ENCODE data around the gene PAK2. TPM values are rescaled to one million over a fixed set of nuclear protein-coding genes. Genes with fewer than 3 reads are reported as not detected.

PAK2 gene
- total RNA-seq, 2 experiments from 2014 or later = 98.4 to 101 TPM

DNA sequence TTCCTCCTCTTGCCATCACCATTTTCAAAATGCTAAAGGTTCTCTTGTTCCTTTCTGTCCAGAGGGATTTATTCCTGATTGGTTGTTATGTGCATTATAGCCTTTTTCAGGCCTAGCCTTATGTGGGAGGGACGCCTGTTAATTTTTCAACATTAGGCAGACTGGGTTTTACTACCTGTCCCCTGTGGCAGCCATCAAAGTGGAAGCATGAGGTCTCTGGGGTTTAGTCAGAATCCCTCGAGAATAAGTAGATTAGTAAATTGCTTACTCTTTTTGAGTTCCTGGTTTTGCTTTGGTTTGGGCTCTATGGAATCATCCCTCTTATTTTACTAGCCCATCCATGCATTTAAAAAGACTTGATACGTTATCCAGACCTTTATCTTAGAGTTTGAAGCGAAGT lies 32.4 kb downstream of the PAK2 start:
- ChIA-PET CTCF (no interaction called here), POLR2A (no interaction called here)
- peaks cover 60% of the 10 kb centered on the region for H3K4me1 Mint-ChIP-seq (ENCODE audit: low read depth)
- no peak for DNase-seq
- H3K9me3 Mint-ChIP-seq = no peaks in the 10 kb centered on the region
- peaks cover 17% of the 10 kb centered on the region for H3K36me3 Mint-ChIP-seq
- no peak overlapping the region for H3K27ac Mint-ChIP-seq
- H3K27me3 Mint-ChIP-seq = no peaks in the 10 kb centered on the region
- intact Hi-C loops (cut with micrococcal nuclease) = no loop called here
- H3K4me3 Mint-ChIP-seq = no peak overlapping the region

DNA sequence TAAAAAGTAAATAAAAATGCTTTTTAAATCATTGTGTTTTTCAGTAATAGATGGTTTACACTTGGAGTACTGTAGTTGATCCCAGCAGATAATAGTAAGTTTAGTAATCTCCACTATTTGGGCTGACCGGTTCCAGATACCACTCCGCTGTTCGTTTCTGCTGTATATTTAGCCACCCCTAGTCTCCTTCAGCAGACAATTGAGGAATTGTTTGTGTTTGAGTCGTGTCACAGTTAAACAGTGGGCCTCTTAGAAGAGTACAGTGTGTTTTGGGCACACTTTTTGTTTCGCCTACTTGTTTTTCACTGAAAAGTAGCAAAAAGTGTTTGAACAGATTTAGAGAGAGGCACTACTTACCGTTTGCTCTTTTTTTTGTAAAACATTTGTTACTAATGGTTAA lies 33.2 kb downstream of the PAK2 start:
- Mint-ChIP-seq H3K4me3 (no peak overlapping the region), H3K36me3 (peaks cover 17% of the 10 kb centered on the region), H3K27ac (no peak overlapping the region), H3K4me1 (ENCODE audit: low read depth) (peaks cover 65% of the 10 kb centered on the region), H3K9me3 (no peaks in the 10 kb centered on the region), H3K27me3 (no peaks in the 10 kb centered on the region)
- CTCF ChIA-PET = no interaction called here
- intact Hi-C loops (cut with micrococcal nuclease) = no loop called here
- DNase-seq = no peak
- POLR2A ChIA-PET = no interaction called here

DNA sequence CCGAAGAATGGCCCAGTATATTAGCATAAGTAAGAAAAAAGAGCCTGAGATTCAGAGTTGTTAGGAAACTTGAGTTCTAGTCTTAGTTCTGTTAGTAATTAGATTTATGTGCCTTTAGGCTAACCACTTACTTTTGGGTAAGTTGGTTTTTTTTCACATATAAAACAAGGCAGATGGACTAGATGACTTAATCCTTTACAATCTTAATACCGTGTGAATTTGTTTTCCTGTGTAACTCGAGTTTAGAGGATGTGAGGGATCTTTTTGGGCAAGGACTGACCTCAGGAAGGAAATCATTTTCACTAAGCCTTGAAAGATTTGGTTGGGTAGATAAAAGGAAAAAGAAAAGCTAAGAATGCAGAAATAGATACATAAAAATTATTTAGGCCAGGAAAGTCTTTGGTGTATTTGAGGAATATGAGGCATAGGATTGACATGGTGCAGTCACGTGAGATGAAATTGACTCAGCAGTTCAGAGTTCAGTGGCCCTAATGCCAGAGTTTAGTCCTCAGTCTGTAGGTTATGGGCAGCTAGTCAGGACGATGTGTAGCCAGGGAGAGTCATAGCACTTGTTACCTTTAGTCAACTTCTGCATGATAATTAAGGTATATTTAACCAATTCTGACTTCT lies 34.6 kb downstream of the PAK2 start:
- Mint-ChIP-seq H3K9me3 (no peaks in the 10 kb centered on the region), H3K4me3 (no peak overlapping the region), H3K4me1 (ENCODE audit: low read depth) (peaks cover 72% of the 10 kb centered on the region)

DNA sequence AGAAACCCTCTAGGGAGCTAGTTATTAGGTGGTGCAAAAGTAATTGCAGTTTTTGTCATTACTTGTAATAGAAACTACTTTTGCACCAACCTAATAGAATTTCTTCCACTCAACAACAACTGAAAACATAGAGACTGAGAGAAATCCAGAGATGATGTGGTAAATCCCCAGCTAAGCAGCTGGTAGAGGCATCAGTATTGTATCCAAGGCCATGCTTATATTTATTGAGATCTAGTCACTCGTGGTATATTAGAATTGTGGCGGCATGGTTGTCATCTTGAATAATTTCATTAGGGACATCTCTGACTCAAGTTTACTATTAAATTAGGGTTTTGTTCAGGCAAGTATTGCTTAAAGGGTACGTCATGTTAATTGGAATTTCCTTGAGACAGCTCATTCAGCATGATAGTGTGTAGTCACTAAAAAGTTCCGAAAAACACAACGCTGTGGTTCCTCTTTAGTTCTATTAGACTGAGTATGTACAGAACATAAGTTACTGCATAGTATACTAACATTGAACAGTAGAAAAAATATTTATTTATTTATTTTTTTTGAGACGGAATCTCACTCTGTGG lies 35.3 kb downstream of the PAK2 start:
- POLR2A ChIA-PET = no interaction called here
- H3K27ac Mint-ChIP-seq = no peak overlapping the region

More for the DNA sequence above, 34.6 kb downstream of the PAK2 start:
- ChIA-PET POLR2A (no interaction called here), CTCF (no interaction called here)
- H3K27me3 Mint-ChIP-seq = no peaks in the 10 kb centered on the region
- H3K36me3 Mint-ChIP-seq = peaks cover 17% of the 10 kb centered on the region
- intact Hi-C loops (cut with micrococcal nuclease) = no loop called here
- DNase-seq = peak; percentile 22
- peak overlapping the region; percentile 4 for H3K27ac Mint-ChIP-seq

DNA sequence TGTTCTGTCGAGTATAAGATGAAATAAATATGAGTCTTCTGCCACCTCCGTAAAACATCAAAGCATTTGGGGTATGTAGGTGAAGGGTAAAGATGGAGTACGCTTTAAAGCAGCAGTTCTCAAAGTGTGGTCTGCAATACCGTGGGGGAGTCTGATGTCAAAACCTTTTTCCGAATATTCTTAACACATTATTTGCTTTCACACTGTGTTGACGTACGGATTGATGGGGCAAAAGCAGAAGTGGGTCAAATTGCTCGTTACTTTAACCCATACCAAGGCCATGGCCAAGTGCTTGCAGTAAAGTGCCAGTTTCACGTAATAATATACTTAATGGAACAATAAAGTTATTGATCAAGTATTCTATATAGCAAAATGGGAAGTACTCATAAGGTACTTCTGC lies 36.3 kb downstream of the PAK2 start:
- Mint-ChIP-seq H3K4me1 (ENCODE audit: low read depth) (peaks cover 75% of the 10 kb centered on the region), H3K27ac (no peak overlapping the region), H3K36me3 (peaks cover 27% of the 10 kb centered on the region), H3K9me3 (peaks cover 9% of the 10 kb centered on the region), H3K4me3 (no peak overlapping the region), H3K27me3 (no peaks in the 10 kb centered on the region)
- ChIA-PET CTCF (no interaction called here), POLR2A (no interaction called here)
- intact Hi-C loops (cut with micrococcal nuclease) = no loop called here
- no peak for DNase-seq

More for the DNA sequence above, 35.3 kb downstream of the PAK2 start:
- peaks cover 24% of the 10 kb centered on the region for H3K36me3 Mint-ChIP-seq
- H3K27me3 Mint-ChIP-seq = no peaks in the 10 kb centered on the region
- CTCF ChIA-PET = no interaction called here
- intact Hi-C loops (cut with micrococcal nuclease) = no loop called here
- H3K9me3 Mint-ChIP-seq = peaks cover 5% of the 10 kb centered on the region
- H3K4me1 Mint-ChIP-seq (ENCODE audit: low read depth) = peaks cover 71% of the 10 kb centered on the region
- H3K4me3 Mint-ChIP-seq = no peak overlapping the region
- DNase-seq = no peak

DNA sequence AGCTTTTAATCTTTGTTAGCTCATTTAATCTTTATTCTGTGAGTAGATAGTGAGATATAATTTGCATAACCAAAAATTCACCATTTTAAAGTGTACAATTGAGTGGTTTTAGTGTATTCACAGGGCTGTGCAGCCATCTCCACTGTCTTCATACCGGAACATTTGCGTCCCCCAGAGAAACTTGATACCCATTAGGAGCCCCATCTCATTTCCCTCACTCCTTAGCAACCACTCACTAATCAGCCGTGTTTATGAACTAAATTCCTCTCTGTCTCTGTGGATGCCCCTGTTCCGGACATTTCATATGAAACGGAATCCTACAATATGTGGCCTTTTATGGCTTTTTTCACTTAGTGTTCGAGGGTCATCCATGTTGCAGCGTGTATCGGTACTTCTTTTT lies 38.2 kb downstream of the PAK2 start:
- peaks cover 61% of the 10 kb centered on the region for H3K4me1 Mint-ChIP-seq (ENCODE audit: low read depth)
- no peak for DNase-seq
- H3K27ac Mint-ChIP-seq = no peak overlapping the region
- intact Hi-C loops (cut with micrococcal nuclease) = no loop called here
- H3K4me3 Mint-ChIP-seq = no peak overlapping the region
- peaks cover 9% of the 10 kb centered on the region for H3K9me3 Mint-ChIP-seq
- POLR2A ChIA-PET = no interaction called here
- CTCF ChIA-PET = no interaction called here
- no peaks in the 10 kb centered on the region for H3K27me3 Mint-ChIP-seq
- peaks cover 30% of the 10 kb centered on the region for H3K36me3 Mint-ChIP-seq

DNA sequence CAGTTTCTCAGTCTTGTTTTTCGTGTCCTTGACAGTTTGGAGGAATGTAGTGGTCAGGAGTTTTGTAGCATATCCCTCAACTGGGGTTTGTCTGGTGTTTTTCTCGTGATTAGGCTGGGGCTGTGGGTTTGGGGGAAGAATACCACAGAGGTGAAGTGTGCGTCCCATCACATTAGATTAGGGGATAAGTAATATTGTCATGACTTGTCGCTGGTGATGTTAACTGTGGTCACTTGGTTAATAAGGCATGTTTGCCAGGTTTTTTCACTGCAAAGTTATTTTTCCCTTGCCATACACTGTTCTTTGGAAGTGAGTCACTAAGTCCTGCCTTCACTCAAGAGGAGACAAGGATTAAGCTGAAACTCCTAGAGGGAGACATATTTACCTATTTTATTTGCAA lies 39.1 kb downstream of the PAK2 start:
- peaks cover 9% of the 10 kb centered on the region for H3K9me3 Mint-ChIP-seq
- no peak overlapping the region for H3K27ac Mint-ChIP-seq
- intact Hi-C loops (cut with micrococcal nuclease) = no loop called here
- peaks cover 40% of the 10 kb centered on the region for H3K36me3 Mint-ChIP-seq
- CTCF ChIA-PET = no interaction called here
- POLR2A ChIA-PET = no interaction called here
- peaks cover 53% of the 10 kb centered on the region for H3K4me1 Mint-ChIP-seq (ENCODE audit: low read depth)
- H3K27me3 Mint-ChIP-seq = no peaks in the 10 kb centered on the region
- no peak overlapping the region for H3K4me3 Mint-ChIP-seq
- no peak for DNase-seq

DNA sequence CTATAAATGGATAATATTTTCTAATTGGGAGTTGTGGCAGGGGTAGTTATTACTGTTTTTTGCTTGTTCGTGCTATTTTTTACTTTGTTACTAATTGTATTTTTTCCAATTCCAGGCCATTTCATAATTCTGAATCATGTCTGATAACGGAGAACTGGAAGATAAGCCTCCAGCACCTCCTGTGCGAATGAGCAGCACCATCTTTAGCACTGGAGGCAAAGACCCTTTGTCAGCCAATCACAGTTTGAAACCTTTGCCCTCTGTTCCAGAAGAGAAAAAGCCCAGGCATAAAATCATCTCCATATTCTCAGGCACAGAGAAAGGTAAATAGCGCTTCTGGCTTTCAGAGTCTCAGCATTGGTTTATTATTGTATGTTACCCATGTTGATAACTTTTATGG lies 42.9 kb downstream of the PAK2 start:
- intact Hi-C loops (cut with micrococcal nuclease) = no loop called here
- CTCF ChIA-PET = no interaction called here
- Mint-ChIP-seq H3K4me1 (ENCODE audit: low read depth) (peaks cover 30% of the 10 kb centered on the region), H3K9me3 (peaks cover 9% of the 10 kb centered on the region), H3K36me3 (peaks cover 49% of the 10 kb centered on the region), H3K4me3 (no peak overlapping the region), H3K27ac (no peak overlapping the region), H3K27me3 (no peaks in the 10 kb centered on the region)
- POLR2A ChIA-PET = no interaction called here
- no peak for DNase-seq

DNA sequence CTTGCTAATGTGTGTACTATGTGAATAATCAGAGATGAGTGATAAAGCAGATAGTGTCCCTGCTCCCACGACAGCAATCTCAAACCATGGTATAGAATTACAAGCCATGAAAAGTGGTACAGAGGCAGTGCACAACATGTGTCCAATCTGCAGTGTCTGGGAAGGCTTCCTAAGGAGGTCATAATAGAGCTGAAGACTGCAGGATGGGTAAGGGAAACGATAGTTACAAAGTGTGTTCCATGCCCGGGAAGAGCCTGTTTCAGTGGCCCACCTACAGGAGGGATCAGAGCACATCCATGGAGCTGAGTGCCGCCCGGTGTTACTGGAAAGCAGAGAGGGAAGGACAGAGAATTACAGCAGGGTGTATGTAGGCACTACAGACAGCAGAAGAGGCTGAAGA lies 48.9 kb downstream of the PAK2 start:
- Mint-ChIP-seq H3K9me3 (peaks cover 2% of the 10 kb centered on the region), H3K4me1 (ENCODE audit: low read depth) (peaks cover 20% of the 10 kb centered on the region), H3K27me3 (no peaks in the 10 kb centered on the region), H3K36me3 (peaks cover 39% of the 10 kb centered on the region), H3K4me3 (no peak overlapping the region), H3K27ac (no peak overlapping the region)
- ChIA-PET POLR2A (no interaction called here), CTCF (no interaction called here)
- DNase-seq = no peak
- intact Hi-C loops (cut with micrococcal nuclease) = no loop called here

DNA sequence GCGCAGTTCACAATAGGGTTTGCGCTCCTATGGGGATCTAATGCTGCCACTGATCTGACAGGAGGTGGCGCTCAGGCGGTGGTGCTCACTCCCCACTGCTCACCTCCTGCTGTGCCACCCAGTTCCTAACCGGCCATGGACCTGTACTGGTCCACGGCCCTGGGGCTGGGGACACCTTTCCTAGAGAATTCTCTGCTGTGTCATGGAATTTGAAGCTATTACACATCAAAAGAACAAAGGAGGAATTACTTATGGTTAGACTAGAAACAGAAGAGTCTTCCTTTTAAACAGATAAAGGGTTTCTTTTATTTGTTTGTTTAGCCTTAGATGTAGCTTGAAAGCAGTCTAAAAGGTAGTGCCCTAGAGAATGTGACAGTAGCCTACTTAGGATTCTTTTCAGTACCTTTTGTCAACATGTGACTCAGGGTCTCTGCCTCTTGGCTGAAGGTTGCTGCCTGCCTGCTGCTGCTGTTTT lies 50.3 kb downstream of the PAK2 start:
- H3K4me3 Mint-ChIP-seq = no peak overlapping the region
- POLR2A ChIA-PET = no interaction called here
- no peak overlapping the region for H3K27ac Mint-ChIP-seq
- peaks cover 21% of the 10 kb centered on the region for H3K4me1 Mint-ChIP-seq (ENCODE audit: low read depth)
- intact Hi-C loops (cut with micrococcal nuclease) = no loop called here
- peaks cover 3% of the 10 kb centered on the region for H3K9me3 Mint-ChIP-seq
- CTCF ChIA-PET = no interaction called here
- DNase-seq = no peak
- H3K27me3 Mint-ChIP-seq = no peaks in the 10 kb centered on the region
- peaks cover 38% of the 10 kb centered on the region for H3K36me3 Mint-ChIP-seq

DNA sequence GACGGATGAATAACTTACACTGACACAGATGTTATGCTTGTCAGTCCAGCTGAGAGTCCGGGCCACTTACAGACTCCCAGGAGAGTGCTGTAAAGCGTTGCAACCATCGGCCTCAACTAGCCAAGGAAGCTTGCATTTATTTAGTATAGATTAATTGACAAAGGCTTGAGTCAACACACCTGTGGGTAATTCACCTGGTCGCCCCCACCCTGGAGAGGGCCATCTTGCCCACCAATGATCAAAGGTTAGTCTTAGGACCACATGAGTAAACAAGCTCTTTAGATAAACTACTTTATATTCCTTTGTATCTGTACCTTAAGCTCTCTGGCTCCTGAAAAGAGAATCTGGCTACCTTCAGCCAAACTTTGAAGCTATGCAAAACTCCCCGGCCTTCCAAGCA lies 51.0 kb downstream of the PAK2 start:
- Mint-ChIP-seq H3K4me3 (no peak overlapping the region), H3K4me1 (ENCODE audit: low read depth) (peaks cover 18% of the 10 kb centered on the region), H3K36me3 (peaks cover 31% of the 10 kb centered on the region), H3K27ac (no peak overlapping the region), H3K9me3 (peaks cover 3% of the 10 kb centered on the region), H3K27me3 (no peaks in the 10 kb centered on the region)
- intact Hi-C loops (cut with micrococcal nuclease) = no loop called here
- no peak for DNase-seq
- ChIA-PET CTCF (no interaction called here), POLR2A (no interaction called here)

DNA sequence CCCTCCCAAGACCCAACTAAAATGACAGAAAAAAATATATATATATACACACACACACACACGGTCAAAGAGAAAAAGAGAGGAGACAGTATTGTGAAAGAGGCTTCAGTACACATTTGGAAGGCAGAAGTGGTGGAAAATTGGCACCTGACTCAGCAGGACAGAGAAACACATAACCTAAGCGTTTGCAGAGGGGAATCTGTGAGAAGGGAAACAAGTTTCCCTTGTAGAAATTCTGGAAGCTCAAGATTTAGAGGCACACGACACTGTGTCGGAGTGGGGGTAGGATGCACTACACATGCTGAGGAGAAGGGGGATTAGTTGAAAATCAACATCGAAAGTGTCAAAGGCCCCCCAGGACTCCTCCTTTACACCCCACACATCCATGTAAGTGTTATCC lies 53.1 kb downstream of the PAK2 start:
- Mint-ChIP-seq H3K4me1 (ENCODE audit: low read depth) (peaks cover 15% of the 10 kb centered on the region), H3K9me3 (peaks cover 3% of the 10 kb centered on the region), H3K27me3 (no peaks in the 10 kb centered on the region), H3K36me3 (peaks cover 22% of the 10 kb centered on the region), H3K4me3 (no peak overlapping the region), H3K27ac (no peak overlapping the region)
- intact Hi-C loops (cut with micrococcal nuclease) = no loop called here
- CTCF ChIA-PET = no interaction called here
- DNase-seq = no peak
- POLR2A ChIA-PET = no interaction called here

DNA sequence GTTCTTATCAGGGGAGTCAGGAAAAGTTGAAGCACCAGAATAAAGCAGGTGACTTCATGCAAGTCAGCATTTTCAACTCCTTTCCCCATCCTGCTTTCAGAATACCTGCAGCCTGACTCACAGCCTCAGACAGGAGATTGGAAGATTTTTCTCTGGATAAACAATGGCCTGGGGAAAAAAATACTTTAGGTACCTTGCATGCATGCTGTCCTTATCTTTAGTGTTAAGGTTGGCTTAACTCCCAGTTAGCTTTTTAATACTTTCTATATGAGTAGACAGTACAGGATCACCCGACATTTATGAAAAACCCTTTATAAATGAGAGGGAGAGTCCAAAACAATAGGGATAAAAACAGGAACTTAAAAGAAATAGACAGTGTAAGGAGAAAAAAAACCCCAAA lies 53.6 kb downstream of the PAK2 start:
- H3K27ac Mint-ChIP-seq = no peak overlapping the region
- no peaks in the 10 kb centered on the region for H3K27me3 Mint-ChIP-seq
- ChIA-PET CTCF (no interaction called here), POLR2A (no interaction called here)
- peaks cover 22% of the 10 kb centered on the region for H3K36me3 Mint-ChIP-seq
- H3K4me1 Mint-ChIP-seq (ENCODE audit: low read depth) = peaks cover 11% of the 10 kb centered on the region
- intact Hi-C loops (cut with micrococcal nuclease) = no loop called here
- no peak overlapping the region for H3K4me3 Mint-ChIP-seq
- DNase-seq = no peak
- H3K9me3 Mint-ChIP-seq = peaks cover 3% of the 10 kb centered on the region
